Measurements from ENCODE around the gene ZBED5. TPM values are rescaled to one million over a fixed set of nuclear protein-coding genes. Genes with fewer than 3 reads are reported as not detected.

ZBED5 gene
- total RNA-seq, 2 experiments from 2014 or later: 35.7 to 36.7 TPM

DNA sequence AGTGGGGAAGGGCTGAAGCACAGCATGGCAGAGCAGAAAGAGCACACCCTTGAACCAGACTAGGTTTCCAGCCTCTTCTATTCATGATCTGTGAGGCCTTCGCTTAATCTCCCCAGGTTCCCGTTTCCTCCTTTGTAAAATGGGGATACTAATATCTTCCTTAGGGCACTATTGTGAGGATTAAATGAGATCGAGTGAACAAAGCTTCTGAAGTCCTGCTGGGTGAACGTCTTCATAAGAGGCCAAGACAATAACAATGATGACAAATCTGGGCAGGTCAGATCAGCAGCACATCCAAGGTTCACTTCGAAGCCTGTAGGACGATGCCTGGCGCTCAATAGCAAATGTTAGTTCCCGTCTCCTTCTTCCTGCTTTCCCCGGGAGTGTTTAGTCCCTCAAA lies 38.6 kb upstream of the ZBED5 start:
- POLR2A ChIA-PET: interaction anchor here (0.6 to 4.9 kb wide), 2 partner anchors 82 to 88 kb away, joined by 3 to 26 read pairs; partner anchors contain the start of gene EIF4G2
- TF ChIP-seq, protein P1, sequence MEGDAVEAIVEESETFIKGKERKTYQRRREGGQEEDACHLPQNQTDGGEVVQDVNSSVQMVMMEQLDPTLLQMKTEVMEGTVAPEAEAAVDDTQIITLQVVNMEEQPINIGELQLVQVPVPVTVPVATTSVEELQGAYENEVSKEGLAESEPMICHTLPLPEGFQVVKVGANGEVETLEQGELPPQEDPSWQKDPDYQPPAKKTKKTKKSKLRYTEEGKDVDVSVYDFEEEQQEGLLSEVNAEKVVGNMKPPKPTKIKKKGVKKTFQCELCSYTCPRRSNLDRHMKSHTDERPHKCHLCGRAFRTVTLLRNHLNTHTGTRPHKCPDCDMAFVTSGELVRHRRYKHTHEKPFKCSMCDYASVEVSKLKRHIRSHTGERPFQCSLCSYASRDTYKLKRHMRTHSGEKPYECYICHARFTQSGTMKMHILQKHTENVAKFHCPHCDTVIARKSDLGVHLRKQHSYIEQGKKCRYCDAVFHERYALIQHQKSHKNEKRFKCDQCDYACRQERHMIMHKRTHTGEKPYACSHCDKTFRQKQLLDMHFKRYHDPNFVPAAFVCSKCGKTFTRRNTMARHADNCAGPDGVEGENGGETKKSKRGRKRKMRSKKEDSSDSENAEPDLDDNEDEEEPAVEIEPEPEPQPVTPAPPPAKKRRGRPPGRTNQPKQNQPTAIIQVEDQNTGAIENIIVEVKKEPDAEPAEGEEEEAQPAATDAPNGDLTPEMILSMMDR (IDR thresholded peaks at IDR 0.05): no peak
- Mint-ChIP-seq H3K4me1 (ENCODE audit: low read depth) (peaks cover 28% of the 10 kb centered on the region), H3K9me3 (no peaks in the 10 kb centered on the region), H3K27me3 (no peaks in the 10 kb centered on the region), H3K27ac (no peak overlapping the region), H3K4me3 (no peak overlapping the region), H3K36me3 (ENCODE audit: low read depth) (no peaks in the 10 kb centered on the region)
- ATAC-seq (no peak), DNase-seq (no peak)
- intact Hi-C loops (cut with micrococcal nuclease): no loop called here
- CTCF ChIA-PET: interaction anchor here (3.0 kb wide), 1 partner anchor 18 kb away, joined by 13 read pairs; no protein-coding TSS in a partner anchor

DNA sequence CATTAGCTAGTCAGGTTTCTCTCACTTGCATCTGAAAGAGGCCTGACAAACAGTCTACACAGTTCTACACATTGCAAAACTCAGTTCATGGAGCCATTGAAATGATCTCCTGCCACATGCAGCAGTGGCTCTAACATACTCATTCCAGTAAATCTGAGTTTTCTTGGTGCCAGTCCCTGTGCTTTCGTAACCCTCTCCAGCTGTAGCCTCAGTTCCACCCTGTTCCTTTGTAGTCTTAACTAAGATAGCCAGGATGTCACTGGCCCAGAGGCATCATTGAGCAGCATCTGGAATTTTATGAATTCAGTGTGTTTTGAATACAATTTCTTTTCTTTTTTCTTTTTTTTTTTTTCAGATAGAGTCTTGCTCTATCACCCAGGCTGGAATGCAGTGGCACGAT lies 37.4 kb upstream of the ZBED5 start:
- ChIA-PET POLR2A (no interaction called here), CTCF (interaction anchor here (6.6 kb wide), 1 partner anchor 17 kb away, joined by 29 read pairs; no protein-coding TSS in a partner anchor)
- ATAC-seq (no peak), DNase-seq (no peak)
- no peaks in the 10 kb centered on the region for H3K27me3 Mint-ChIP-seq
- no peak overlapping the region for H3K27ac Mint-ChIP-seq
- intact Hi-C loops (cut with micrococcal nuclease): no loop called here
- peaks cover 20% of the 10 kb centered on the region for H3K4me1 Mint-ChIP-seq (ENCODE audit: low read depth)
- no peaks in the 10 kb centered on the region for H3K36me3 Mint-ChIP-seq (ENCODE audit: low read depth)
- TF ChIP-seq, protein P1 (IDR thresholded peaks at IDR 0.05): no peak
- no peak overlapping the region for H3K4me3 Mint-ChIP-seq
- H3K9me3 Mint-ChIP-seq: no peaks in the 10 kb centered on the region

DNA sequence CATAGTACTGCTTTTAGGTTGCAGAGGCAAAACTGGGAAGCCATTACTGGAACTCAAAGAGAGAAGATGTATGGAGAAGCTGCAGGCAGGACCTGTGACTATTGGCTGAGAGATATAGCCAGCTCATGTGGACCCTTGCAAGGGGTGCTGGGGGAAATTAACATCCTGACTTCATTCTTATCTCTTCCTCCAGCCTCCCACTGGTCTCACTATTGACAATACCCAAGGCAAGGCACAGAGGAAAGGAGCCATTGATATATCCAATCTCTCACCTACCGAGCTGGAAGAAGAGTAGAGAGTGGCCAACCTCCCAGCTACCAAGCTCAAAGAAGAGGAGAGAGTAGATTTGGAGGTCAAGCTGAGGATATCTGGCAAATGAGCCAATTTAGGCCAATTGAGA lies 36.8 kb upstream of the ZBED5 start:
- POLR2A ChIA-PET: no interaction called here

DNA sequence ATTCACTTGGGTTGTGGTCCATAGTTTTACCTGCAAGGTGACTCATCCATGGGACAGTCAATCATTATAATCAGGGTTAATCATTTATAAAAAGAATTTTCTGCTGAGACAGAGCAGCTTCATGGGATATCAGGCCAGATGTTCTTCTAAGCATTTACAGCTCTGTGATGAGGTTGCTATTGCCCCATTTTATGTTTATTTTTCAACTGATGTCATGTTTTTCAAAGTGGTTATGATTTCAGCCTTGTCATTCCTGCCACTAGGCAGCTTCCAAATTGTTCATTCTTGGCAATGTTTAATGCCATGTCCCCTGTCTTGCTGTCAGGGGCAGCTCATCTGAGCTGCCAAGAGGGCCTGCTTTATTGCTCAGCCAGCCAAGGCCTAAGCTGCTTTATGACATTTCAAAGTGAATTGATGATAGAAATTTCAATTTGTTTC lies 35.9 kb upstream of the ZBED5 start:
- intact Hi-C loops (cut with micrococcal nuclease): no loop called here
- no peaks in the 10 kb centered on the region for H3K27me3 Mint-ChIP-seq
- H3K4me3 Mint-ChIP-seq: no peak overlapping the region
- no peak for ATAC-seq
- peaks cover 4% of the 10 kb centered on the region for H3K9me3 Mint-ChIP-seq
- TF ChIP-seq, protein P1 (IDR thresholded peaks at IDR 0.05): no peak
- CTCF ChIA-PET: interaction anchor here (0.9 to 6.6 kb wide), 3 partner anchors 13 to 101 kb away, joined by 3 to 29 read pairs (median 4); no protein-coding TSS in a partner anchor
- DNase-seq: no peak
- peaks cover 7% of the 10 kb centered on the region for H3K4me1 Mint-ChIP-seq (ENCODE audit: low read depth)
- no peaks in the 10 kb centered on the region for H3K36me3 Mint-ChIP-seq (ENCODE audit: low read depth)
- POLR2A ChIA-PET: no interaction called here
- no peak overlapping the region for H3K27ac Mint-ChIP-seq

More for the DNA sequence above, 36.8 kb upstream of the ZBED5 start:
- no peaks in the 10 kb centered on the region for H3K36me3 Mint-ChIP-seq (ENCODE audit: low read depth)
- CTCF ChIA-PET: interaction anchor here (0.6 to 6.6 kb wide), 2 partner anchors 16 to 100 kb away, joined by 3 to 29 read pairs; no protein-coding TSS in a partner anchor
- TF ChIP-seq, protein P1 (IDR thresholded peaks at IDR 0.05): no peak
- no peak overlapping the region for H3K27ac Mint-ChIP-seq
- ATAC-seq (no peak), DNase-seq (no peak)
- H3K9me3 Mint-ChIP-seq: peaks cover 3% of the 10 kb centered on the region
- H3K4me1 Mint-ChIP-seq (ENCODE audit: low read depth): peaks cover 14% of the 10 kb centered on the region
- intact Hi-C loops (cut with micrococcal nuclease): no loop called here
- no peak overlapping the region for H3K4me3 Mint-ChIP-seq
- H3K27me3 Mint-ChIP-seq: no peaks in the 10 kb centered on the region

DNA sequence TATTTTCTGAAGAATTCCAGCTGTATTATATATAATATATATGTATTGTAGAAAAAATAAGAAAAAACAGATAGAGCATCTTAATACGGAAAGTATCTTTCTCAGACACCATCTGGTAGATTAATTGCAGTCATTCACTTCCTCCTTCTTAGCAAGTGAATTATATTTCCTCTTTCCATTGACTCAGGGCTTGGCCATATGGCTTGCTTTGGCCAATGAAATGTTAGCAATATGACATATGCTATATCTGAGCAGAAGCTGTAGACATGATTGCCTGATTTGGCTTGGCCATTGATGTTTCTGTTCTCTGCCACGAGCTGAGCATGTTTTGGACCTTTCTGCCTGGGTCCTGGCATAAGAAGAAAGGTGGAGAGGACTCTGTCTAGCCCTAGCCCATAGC lies 34.4 kb upstream of the ZBED5 start:
- Mint-ChIP-seq H3K4me1 (ENCODE audit: low read depth) (no peaks in the 10 kb centered on the region), H3K27me3 (no peaks in the 10 kb centered on the region), H3K27ac (no peak overlapping the region), H3K4me3 (no peak overlapping the region), H3K9me3 (peaks cover 4% of the 10 kb centered on the region), H3K36me3 (ENCODE audit: low read depth) (no peaks in the 10 kb centered on the region)
- intact Hi-C loops (cut with micrococcal nuclease): no loop called here
- POLR2A ChIA-PET: no interaction called here
- ATAC-seq: no peak
- CTCF ChIA-PET: interaction anchor here (1.2 to 6.6 kb wide), 2 partner anchors 13 to 136 kb away, joined by 3 to 29 read pairs; no protein-coding TSS in a partner anchor
- no peak for DNase-seq
- TF ChIP-seq, protein P1 (IDR thresholded peaks at IDR 0.05): no peak
